ENCODE results near the gene MRPS34.

MRPS34 gene

DNA sequence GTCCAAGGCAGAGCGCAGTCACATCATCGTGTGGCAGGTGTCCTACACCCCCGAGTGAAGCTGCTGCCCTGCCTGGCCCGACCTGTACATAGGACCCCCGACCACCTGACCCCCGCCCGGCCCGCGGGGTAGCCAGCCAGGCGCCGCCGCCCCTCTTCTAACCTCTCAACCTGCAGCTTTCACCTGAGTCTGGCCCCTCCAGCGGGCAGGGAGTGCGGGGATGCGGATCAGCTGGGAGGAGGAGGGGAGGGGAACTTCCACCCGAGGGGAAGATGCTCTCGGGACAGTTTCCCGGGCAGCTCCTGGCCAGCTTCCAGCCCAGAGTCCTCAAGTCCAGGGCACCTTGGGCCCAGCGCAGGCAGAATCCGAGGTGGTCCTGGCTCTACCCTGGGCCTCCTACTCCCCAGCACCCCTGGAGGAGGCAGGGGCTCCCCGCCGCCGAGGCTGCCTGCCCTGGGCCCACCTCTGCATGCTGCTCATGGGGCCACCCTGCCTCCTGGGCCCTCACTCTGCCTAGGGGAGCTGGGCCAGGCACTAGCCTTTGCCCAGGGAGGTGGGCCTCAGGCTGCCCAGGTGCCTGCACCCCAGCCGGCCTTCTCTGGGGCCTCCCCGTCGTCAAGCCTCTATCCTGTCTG lies 4.0 kb downstream of the MRPS34 start:
- DNase-seq, result no peak

DNA sequence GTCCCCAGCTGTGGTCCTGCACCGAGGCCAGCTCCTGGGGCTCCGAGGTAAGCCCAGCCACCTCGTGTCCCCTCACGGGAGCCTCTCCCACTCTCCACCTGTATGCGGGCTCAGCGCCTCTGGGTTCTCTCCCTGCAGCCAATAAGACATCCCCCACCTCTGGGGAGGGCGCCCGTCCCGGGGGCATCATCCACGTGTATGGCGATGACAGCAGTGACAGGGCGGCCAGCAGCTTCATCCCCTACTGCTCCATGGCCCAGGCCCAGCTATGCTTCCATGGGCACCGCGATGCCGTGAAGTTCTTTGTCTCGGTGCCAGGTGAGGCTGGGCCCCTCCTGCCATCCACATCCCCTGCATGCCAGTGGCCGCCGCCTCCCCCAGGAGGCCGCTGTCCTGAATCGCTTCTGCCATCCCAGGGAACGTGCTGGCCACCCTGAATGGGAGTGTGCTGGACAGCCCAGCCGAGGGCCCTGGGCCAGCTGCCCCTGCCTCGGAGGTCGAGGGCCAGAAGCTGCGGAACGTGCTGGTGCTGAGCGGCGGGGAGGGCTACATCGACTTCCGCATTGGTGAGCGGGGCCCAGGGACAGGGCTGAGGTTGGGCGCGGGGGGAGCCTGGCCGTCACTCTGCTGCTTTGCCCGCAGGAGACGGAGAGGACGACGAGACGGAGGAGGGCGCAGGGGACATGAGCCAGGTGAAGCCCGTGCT lies 4.7 kb downstream of the MRPS34 start:
- DNase-seq, result no peak

DNA sequence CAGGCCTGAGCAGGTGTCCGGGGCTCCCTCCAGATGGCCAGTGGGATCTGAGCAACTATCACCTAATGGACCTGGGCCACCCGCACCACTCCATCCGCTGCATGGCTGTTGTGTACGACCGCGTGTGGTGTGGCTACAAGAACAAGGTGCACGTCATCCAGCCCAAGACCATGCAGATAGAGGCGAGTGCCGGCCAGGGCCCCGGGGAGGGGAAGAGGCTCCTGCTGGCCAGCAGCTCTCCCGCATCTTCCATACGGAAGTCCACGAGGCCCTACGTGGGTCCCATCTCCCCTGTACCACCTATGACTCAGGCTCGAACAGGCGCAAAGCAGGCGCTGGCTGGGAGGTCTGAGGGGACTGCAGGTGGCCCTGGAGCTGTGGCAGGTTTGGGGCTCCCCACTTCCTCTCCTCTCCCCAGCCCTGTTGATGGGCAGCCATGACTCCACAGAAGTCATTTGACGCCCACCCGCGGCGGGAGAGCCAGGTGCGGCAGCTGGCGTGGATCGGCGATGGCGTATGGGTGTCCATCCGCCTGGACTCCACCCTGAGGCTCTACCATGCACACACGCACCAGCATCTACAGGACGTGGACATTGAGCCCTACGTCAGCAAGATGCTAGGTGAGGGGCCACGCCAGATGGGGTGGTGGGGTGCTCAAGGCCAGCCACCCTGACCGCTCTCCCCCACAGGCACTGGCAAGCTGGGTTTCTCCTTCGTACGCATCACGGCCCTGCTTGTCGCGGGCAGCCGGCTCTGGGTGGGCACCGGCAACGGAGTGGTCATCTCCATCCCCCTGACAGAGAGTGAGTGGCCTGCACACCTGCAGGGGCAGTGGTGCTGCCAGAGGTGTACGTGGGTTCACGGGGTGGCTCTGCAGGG lies 5.6 kb downstream of the MRPS34 start:
- no peak for DNase-seq

DNA sequence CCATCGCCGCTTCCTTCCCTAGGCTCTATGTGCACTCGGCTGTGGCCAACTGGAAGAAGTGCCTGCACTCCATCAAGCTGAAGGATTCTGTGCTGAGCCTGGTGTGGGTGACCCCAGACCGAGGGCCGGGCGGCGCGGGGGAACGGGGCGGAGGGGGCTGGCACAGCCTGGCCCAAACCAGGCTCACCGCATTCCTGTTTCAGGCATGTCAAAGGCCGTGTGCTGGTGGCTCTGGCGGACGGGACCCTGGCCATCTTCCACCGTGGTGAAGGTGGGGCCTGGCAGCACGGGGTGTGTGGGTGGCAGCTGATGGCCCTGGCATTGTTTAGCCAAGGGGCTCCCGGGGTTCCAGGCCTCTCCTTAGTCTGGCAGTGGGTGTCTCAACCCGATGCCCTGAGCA lies 6.2 kb downstream of the MRPS34 start:
- no peak for DNase-seq

DNA sequence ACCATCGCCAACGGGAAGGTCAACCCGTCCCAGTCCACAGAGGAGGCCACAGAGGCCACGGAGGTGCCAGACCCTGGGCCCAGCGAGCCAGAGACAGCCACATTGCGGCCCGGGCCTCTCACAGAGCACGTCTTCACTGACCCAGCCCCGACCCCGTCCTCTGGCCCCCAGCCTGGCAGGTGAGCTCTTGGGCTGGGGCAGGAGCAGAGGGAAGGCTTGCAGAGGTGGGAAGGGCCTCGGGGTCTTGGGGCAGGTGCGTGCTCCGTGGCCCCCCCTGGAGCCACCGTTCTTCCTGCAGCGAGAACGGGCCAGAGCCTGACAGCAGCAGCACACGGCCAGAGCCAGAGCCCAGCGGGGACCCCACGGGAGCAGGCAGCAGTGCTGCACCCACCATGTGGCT lies 6.7 kb downstream of the MRPS34 start:
- no peak for DNase-seq

DNA sequence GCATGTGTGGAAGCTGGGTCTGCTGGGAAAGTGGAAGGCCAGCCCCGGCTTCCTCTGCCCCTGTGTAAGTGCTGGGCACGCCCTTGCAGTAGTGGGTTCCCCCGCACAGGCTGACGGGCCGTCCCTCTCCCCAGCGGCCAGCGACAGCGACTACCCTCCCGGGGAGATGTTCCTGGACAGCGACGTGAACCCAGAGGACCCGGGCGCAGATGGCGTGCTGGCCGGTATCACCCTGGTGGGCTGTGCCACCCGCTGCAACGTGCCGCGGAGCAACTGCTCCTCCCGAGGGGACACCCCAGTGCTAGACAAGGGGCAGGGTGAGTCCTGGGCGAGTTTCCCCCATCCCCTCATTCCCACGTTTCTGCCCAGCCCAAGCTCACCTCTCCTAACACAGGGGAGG lies 7.1 kb downstream of the MRPS34 start:
- no peak for DNase-seq

DNA sequence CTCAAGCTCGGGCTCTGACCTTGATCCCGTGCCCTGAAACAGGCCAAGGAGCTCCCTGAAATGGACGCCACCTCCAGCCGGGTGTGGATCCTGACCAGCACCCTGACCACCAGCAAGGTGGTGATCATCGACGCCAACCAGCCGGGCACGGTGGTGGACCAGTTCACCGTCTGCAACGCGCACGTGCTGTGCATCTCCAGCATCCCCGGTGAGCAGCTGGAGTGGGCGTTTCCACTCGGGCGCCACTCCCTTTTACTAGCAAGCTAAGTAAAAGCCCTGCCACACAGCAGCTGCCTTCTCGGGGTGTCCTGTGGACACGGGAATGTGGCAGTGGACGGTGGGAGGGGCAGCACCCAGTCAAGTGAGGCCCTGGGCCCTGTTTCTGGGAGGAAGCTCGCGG lies 8.0 kb downstream of the MRPS34 start:
- DNase-seq, result no peak

DNA sequence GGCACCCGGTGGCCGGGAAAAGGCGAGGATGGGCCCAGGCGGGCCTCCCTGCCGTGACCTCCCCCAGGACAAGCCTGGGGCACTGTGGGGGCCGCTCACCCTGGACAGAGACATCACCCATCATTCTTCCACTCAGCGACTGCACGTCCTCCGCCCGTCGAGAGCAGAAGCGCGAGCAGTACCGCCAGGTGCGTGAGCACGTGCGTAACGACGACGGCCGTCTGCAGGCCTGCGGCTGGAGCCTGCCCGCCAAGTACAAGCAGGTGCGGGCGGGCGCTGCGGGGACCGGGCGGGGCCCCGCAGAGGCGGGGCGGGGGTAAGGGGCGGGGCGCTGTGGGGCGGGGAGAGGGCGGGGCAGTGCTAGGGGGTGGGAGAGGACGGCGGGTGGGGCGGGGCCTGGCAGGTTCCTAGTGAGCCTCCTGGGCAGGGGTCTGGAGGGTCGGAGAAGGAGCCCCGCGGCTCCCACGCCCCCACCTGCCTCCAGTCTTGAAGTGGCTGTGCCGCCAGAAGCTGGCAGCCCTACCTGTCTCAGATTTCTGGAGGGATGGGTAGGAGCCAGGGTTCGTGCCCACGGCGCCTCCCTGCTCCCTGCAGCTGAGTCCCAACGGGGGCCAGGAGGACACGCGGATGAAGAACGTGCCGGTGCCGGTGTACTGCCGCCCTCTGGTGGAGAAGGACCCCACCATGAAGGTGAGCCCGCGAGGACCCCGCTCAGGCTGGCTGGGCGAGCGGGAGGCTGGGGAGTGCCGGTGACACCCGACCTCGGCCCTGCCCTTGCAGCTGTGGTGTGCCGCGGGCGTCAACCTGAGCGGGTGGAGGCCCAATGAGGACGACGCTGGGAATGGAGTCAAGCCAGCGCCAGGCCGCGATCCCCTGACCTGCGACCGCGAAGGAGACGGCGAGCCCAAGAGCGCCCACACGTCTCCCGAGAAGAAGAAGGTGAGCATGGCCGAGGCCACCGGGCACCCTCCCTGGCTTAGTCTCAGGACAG lies 9.1 kb downstream of the MRPS34 start:
- no peak for DNase-seq

DNA sequence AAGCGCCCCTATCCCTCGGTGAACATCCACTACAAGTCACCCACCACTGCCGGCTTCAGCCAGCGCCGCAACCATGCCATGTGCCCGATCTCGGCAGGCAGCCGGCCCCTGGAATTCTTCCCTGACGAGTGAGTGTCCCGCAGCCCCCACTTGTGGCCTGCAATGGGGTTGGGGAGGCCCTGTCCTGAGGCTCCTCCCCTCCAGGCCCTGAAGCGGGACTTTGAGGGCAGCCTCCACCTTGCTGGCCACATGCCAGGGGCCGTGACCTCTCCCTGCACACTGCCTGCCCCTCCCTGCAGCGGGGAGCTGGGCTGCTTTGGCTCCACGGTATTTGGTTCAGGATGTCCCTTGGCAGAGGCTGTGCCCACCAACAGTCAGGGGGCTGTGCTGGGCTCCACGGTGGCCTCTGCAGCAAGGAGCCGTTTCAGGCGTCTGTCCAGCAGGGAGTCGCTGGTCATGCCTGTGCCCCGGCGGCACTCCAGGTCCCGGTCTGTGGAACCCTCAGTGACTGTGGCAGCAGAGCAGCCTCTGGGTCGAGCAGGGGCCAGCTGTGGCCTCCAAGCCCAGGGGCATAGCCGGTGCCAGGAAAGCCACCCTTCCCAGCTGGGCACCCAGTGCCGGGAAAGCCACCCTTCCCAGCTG lies 9.9 kb downstream of the MRPS34 start:
- DNase-seq, result no peak

DNA sequence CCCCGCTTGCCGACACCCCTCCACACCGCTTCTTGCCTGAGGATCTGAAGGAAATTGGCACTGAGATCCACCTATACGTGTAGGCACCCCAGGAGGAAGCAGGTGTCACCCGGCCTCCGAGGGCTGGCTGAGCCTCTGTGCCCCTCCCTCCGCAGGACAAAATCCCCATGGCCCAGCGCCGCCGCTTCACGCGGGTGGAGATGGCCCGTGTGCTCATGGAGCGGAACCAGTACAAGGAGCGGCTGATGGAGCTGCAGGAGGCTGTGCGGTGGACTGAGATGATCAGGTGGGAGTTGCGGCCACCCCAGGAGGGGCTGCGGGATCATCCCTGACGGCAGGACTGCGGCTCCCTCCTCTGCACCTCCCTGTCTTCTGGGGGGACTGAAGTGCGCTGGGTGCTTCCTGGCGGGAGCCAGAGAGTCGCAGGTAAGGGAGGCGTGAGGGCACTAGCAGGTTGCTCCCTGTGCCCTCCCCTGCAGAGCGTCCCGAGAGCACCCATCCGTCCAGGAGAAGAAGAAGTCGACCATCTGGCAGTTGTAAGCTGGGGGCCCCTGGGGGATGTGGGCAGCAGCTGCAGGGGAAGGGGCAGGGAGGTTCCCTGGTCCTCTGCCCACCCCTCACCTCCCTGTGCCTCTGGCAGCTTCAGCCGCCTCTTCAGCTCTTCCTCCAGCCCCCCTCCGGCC lies 10.6 kb downstream of the MRPS34 start:
- DNase-seq, result no peak

DNA sequence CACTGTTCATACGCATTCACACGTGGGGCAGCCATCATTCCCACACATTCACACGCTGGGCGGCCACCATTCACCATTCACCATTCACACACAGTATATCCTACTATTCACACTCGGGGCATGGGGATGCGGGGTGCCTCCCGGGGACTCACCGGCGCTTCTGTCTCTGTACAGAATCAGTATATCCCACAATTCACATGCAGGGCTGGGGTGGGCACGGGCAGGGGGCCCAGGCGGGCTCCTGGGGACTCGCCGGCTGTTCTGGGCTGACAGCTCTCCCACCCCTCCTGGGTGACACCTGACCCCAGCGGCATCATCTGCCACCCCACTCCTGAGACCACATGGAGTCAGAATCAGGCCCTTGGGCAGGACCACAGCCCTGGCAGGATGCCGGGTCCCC lies 11.2 kb downstream of the MRPS34 start:
- no peak for DNase-seq

DNA sequence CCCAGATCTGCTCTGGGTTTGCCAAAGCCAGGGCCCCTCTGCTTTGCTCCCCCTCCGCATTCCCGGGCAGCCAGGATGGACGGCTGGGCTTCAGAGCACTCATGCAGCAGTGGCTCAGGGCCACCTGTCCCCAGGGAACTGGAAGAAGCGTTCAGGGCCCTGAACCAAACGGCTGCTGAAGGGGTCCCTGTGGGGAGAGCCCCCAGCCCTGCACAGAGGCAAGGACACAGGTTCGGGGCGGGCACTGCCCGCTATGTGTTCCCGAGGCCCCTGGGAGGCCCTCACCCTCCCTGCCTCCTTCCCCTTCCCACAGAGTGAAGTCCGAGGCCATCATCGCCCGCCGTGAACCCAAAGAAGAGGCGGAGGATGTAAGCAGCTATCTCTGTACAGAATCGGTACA lies 12.0 kb downstream of the MRPS34 start:
- no peak for DNase-seq

DNA sequence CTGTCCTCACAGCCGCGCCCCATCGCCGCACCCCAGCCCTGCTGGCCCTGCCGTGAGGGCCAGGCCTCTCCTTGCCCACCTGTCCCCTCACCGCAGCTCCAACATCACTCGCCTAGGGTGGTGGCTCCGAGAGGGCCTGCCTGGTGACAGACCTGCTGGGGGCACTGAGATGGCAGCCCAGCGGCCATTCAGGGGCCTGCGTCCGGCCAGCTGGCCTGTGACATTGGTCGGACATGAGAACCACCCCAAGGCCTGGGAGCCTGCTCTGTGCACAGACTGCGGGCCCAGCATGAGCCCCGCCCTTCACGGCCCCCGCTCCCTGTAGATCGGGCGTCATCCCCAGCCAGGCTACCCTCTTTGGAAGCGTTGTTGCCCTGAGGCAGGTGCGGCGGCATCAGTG lies 13.4 kb downstream of the MRPS34 start:
- DNase-seq, result no peak

DNA sequence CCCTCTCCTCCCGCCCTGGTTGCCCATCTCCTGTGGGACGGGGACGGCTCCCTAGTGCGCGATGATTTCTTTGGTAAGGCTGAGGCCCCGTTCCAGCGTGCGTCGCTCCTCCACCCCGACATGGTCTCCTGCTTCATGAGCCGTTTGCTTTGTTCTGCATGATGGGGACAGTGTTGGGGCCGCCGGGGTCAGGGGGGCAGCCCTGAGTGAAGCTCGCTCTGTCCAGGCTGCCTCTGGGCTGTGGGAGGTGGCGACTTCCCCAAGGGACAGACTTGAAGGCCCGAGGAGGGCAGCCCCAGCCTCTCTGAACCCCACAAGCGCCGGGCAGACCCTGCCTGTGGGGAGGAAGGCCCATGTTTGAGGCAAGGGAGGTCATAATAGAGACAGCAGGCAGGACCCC lies 14.0 kb downstream of the MRPS34 start:
- DNase-seq, result no peak

DNA sequence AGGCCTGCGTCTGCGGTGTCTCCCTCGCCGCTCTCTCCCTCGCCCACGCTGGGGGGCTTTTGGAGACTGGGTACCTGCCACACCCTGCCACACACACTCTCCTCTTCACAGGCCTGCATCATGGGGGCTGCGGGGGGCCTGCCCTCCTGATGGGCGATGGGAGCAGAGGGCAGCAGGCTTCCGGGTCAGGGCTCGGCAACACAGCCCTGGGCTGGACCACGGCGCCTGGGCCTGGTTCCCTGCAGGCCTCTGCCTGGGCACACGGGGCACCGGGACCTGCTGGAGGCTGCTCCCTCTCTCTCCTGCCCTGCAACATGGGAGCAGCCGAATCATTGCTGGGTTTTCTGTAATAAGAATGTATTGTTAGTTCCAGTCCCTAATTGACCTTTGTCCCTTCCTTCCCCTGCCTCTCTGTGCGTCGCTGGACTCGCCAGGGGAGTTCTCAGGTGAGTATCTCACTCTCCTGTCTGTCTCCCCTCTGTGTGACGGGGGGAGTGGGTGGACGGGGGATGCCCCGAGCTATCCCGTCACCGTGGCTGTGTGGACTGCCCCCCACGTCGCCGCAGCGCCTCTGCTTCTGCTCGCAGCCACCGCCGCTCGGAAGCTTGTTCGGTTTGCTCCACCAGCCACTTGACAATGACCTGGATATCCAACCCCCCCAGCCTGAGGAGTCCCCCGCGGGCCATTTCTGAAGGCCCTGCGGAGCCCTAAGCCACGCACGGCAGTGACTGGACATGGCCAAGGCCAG lies 15.0 kb downstream of the MRPS34 start:
- DNase-seq, result no peak

DNA sequence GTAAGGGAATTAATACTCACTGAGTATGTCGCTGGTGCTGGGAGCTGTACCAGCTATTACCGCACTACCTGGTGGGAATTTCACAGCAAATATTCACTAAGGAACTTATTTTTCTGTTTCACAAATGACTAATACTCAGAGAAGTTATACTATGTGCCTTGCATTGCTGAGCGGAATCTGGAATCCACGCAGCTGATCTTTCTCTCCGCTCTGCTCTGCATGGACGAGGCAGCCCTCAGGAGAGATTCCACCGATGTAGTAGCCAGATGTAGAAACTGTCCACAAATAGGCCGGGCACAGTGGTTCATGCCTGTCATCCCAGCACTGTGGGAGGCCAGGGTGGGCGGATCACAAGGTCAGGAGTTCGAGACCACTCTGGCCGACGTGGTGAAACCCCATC lies 18.7 kb downstream of the MRPS34 start:
- no peak for DNase-seq

DNA sequence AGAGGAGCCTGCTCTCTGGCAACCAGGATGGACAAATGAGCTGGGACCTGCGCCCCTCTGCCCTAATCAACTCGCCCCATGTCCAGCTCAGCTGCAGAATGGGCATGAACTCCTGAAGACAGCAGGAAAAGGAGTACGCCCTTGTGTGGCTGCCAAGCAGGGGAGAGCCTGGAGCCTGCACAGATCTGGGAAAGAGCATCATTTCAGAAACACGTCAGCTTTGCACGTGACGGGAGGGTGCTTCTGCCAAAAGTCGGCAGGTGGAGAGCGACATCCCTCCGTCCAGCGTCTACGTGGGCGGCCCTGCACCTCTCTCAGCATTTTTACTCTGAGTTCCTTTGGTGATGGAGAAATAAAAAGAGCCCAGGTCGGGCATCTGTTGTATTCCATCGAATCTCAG lies 20.1 kb downstream of the MRPS34 start:
- no peak for DNase-seq

DNA sequence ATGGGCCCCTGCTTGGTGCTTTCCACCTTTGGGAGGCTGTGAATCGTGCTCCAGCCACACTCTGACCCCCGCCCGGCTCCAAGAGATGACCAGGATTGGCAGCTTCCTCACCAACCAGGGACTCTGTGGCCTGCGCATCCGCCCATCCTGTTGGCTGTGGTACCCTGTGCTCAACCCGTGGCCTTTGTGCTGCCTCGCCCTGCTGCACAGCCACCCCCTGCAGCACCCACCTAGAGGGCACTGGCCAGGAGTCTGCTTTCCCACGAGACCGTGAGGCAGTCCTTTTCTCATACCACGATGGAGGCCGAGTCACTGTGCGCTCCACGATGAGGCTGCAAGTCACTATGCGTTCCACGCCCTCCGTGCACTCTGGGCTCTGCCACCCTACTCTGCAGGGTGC lies 21.0 kb downstream of the MRPS34 start:
- DNase-seq, result no peak

DNA sequence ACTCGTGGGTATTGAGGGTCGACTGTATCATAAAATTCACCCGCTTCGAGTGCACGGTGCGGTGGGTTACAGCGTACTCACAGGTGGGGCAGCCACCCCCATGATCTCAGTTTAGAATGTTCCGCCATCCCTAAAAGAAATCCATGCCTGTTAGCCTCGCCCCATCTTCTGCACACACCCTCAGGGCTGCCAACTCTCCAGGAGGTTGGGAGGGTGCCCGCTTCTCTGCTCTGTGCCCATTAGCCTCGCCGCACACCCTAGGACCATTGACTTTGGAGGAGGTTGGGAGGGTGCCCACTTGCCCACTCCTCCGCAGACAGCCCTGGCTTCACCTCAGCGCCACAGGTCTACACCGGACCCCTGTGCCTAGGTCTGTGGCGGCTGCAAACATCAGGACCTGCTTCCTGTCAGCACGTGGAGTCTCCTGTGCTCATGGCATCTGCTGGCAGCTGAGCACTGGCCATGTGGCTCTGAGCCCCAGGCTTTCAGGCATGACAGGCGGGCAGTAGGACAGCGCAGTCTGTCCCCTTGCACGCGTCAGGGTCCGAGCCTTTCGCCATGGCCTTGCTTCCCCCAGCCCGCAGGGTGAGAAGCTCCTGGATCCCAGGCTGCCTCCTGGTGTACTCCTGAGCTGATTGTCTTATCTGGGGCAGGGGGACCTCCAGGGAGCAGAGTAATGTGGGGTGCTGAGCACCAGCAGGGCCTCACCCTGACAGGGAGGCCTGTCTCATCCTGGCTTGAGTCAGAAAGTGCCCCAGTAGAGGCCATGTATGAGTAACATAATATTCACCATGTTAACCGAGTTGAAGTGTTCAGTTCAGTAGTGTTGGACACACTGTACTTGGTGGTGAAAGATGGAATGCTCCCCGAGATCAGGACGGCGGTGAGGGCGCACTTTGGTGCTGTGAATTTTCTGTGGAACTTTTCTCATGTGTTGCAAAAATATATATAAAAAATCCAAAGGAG lies 23.5 kb downstream of the MRPS34 start:
- no peak for DNase-seq

DNA sequence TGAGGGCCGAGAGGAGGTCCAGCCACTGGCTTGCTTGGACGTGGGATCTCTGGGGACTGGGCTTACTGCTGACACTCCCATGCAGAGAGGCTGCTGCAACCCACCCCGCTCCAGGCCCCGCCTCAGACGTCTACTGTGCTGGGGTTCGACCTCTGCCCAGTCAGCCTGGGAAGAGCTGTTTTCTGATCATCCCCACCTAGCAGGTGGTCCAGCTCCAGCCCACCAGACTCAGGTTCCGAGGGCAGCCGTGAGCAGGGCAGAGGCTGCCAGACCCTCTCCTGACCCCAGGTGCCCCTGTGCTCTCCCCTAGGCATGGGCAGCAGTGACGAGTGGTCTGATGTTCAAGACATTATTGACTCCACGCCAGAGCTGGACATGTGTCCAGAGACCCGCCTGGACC lies 25.0 kb downstream of the MRPS34 start:
- no peak for DNase-seq

Data from activated CD8-positive, alpha-beta memory T cell treated with anti-CD3 and anti-CD28 coated beads, Interleukin-2, amount 50 U/mL, for 48 hours (primary cell).